SK-N-MC (cell line): ENCODE measurements around the gene DEF6.

Experiments
- EZH2 ChIP-seq: fragments of 200-600 bp; sonication (generic); IDR thresholded peaks from one replicate; pipeline ENCODE4 v1.6.1; 2017; ENCODE audit warnings: antibody characterized with exemption
- POLR2AphosphoS5 ChIP-seq: IDR thresholded peaks from 2 replicates; pipeline ENCODE4 v1.6.1; 2012; ENCODE audit warnings: mild to moderate bottlenecking, low read depth, low read length, borderline replicate concordance

GRCh38 chr6:35298625-35299140 is 1.1 kb downstream of the DEF6 start:
- TF ChIP-seq EZH2 (no peak), POLR2AphosphoS5 (no peak)
